ENCODE results near the gene AQP4. TPM values are rescaled to one million over a fixed set of nuclear protein-coding genes. Genes with fewer than 3 reads are reported as not detected.

Gene AQP4
- total and polyA plus RNA-seq, 2 donors (not counting 3 experiments of a cell fraction or from before 2014, with no cell fraction given), result not detected

- dilution Hi-C loops (cut with MboI; ENCODE audit: extremely low pct_ligation_motif_present, low sequenced_read_pairs) (no loop called here), intact Hi-C loops (cut with micrococcal nuclease) (no loop called here)
- Histone ChIP-seq H4K20me1 (replicated peaks; ENCODE audit: control insufficient read depth, extremely low read depth, insufficient read depth, low read length) (no peaks in the 10 kb centered on the region), H3K9me3 (replicated peaks; ENCODE audit: control insufficient read depth, insufficient read depth, low read length) (no peaks in the 10 kb centered on the region), H3K4me1 (ENCODE audit: control insufficient read depth, extremely low read depth, insufficient read depth, low read length) (no peaks in the 10 kb centered on the region), H3K27ac (ENCODE audit: insufficient read depth, low read depth, low read length) (no peak overlapping the region), H3K36me3 (ENCODE audit: control insufficient read depth in 2 of 2, extremely low read depth in 1 of 2, insufficient read depth in 2 of 2, low read length in 2 of 2) (no peaks in the 10 kb centered on the region), H3K9me1 (replicated peaks; ENCODE audit: control insufficient read depth, extremely low read depth, insufficient read depth, low read length) (no peaks in the 10 kb centered on the region), H3K9ac (replicated peaks; ENCODE audit: extremely low read depth, insufficient read depth, low read length) (no peak overlapping the region), H3K4me2 (ENCODE audit: insufficient read depth, low read length) (no peak overlapping the region), H3K4me3 (replicated peaks in 1 of 3; ENCODE audit: insufficient read depth in 1 of 3, low read depth in 1 of 3, low read length in 3 of 3) (no peak overlapping the region), H3K27me3 (ENCODE audit: control insufficient read depth in 2 of 2, insufficient read depth in 2 of 2, low read length in 2 of 2) (no peaks in the 10 kb centered on the region), H2AFZ (ENCODE audit: low read depth, low read length) (no peak overlapping the region), H3K79me2 (ENCODE audit: control insufficient read depth, insufficient read depth, low read length) (no peaks in the 10 kb centered on the region)
- DNase-seq (ENCODE audit: low read depth, low spot score), result no peak
- FAIRE-seq, result no peak
- ChIA-PET POLR2A (no interaction called here), CTCF (no interaction called here)
- no TSS peak for BruUV-seq (replicated peaks)
- TF ChIP-seq MYC (IDR thresholded peaks at IDR 0.05; ENCODE audit: low read depth, low read length) (no peak), POLR2A (IDR thresholded peaks at IDR 0.05; ENCODE audit: low read depth, low read length) (no peak), EZH2 (IDR thresholded peaks at IDR 0.05; ENCODE audit: borderline replicate concordance, low read depth, low read length, severe bottlenecking) (no peak), GATA2 (IDR thresholded peaks at IDR 0.05; ENCODE audit: insufficient read depth, insufficient read length, low read depth, low read length) (no peak), MAX (IDR thresholded peaks at IDR 0.05; ENCODE audit: insufficient read depth, insufficient read length) (no peak), JUN (IDR thresholded peaks at IDR 0.05; ENCODE audit: borderline replicate concordance, insufficient read depth, insufficient read length, low read depth) (no peak), POLR2AphosphoS5 (IDR thresholded peaks at IDR 0.05; ENCODE audit: insufficient read depth, low read depth, low read length) (no peak), CTCF (IDR thresholded peaks at IDR 0.05; ENCODE audit: extremely low read depth in 1 of 2, insufficient read depth in 1 of 2, low read depth in 1 of 2, low read length in 2 of 2) (no peak), FOS (IDR thresholded peaks at IDR 0.05; ENCODE audit: borderline replicate concordance, insufficient read depth, low read length) (no peak)
Observed at GRCh38 chr18:26818461-26818860, 47.0 kb downstream of the AQP4 start.

All from endothelial cell of umbilical vein (primary cell).